PC-3 (cell line): ENCODE results near the gene ALKBH5.

Experiments
- CTCF ChIP-seq: fragments of 300-600 bp; sonication (generic); conservative IDR thresholded peaks from 2 replicates; pipeline ENCODE4 v1.5.1; 2017; ENCODE audit warnings: antibody characterized with exemption, low read depth, mild to moderate bottlenecking, low read length
- EZH2 ChIP-seq: fragments of 300-600 bp; sonication (generic); IDR thresholded peaks from one replicate; pipeline ENCODE4 v1.6.1; 2017; ENCODE audit warnings: antibody characterized with exemption, mild to moderate bottlenecking, low read length; ENCODE audit not compliant: unreplicated experiment
- EZH2phosphoT487 ChIP-seq: fragments of 300-600 bp; sonication (generic); IDR thresholded peaks from 2 replicates; pipeline ENCODE4 v1.6.1; 2018; ENCODE audit warnings: mild to moderate bottlenecking, antibody characterized with exemption, low read length, borderline replicate concordance

GRCh38 chr17:18208092-18208491 is 24.5 kb downstream of the ALKBH5 start:
- TF ChIP-seq EZH2phosphoT487: no peak
- no peak for TF ChIP-seq CTCF
- no peak for TF ChIP-seq EZH2
